Lower leg skin (tissue), 4 donors: ENCODE data around the gene SCRN2. TPM values are rescaled to one million over a fixed set of nuclear protein-coding genes. Genes with fewer than 3 reads are reported as not detected.
A peak's percentile ranks its signal among the peaks of the same experiment; 100 is the strongest.

Experiments used
- DNase-seq, 2 donors: peaks; one replicate each; pipeline ENCODE4 v3.0.0-alpha.2; 2019; ENCODE audit warnings: low spot score in 2 of 2
- H3K4me3 ChIP-seq: fragments of 200-600 bp; sonication (generic); 2 replicates; pipeline ENCODE4 v1.5.1; 2017; ENCODE audit warnings: mild to moderate bottlenecking, low read depth; ENCODE audit not compliant: poor library complexity, severe bottlenecking
- POLR2A ChIP-seq, 2 donors: fragments of 450-650 bp; IDR thresholded peaks; one replicate each; pipeline ENCODE4 v1.6.1; 2016 to 2017; ENCODE audit warnings: antibody characterized with exemption in 2 of 2, mild to moderate bottlenecking in 1 of 2, moderate library complexity in 1 of 2
- WGBS, 2 donors: methylation state at CpG; one replicate each; pipeline ENCODE4 v1.1.5; 2018; 5-methylcytosine and 5-hydroxymethylcytosine counted together
- intact Hi-C: fragments of 100-400 bp; cut with DNase I; formaldehyde crosslinking; loops from one replicate; pipeline ENCODE4 v1.15.0; 2023; ENCODE audit warnings: low total_unique reads
- total RNA-seq, 4 donors: library from RNA; depleted of rRNA; stranded (reverse); fragments of >200 nt; gene quantifications; one replicate each; pipeline ENCODE4 v1.1.0, GENCODE V29; 2016
- TF ChIP-seq, protein P1 (sequence below), 3 donors: fragments of 450-650 bp; IDR thresholded peaks; one replicate each; pipeline ENCODE4 v1.5.1; 2016; ENCODE audit warnings: antibody characterized with exemption in 3 of 3, mild to moderate bottlenecking in 3 of 3, moderate library complexity in 2 of 3

Gene SCRN2
- total RNA-seq, 4 donors from 2014 or later, result 23.1 to 37.9 (median 28.3) TPM

DNA sequence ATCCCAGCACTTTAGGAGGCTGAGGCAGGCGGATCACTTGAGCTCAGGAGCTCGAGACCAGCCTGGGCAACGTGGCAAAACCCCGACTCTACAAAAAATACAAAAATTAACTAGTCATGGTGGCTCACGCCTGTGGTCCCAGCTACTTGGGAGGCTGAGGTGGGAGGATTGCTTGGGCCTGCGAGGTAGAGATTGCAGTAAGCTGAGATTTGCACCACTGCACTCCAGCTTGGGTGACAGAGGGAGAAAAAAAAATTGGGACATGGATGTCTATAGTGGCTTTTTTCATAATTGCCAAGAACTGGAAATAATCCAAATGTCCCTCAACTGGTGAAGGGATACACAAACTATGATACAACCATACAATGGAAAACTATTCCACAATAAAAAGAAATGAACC is 48.1 kb downstream of the SCRN2 start:
- TF ChIP-seq POLR2A (IDR thresholded peaks at IDR 0.05), result no peak
- TF ChIP-seq, protein P1, sequence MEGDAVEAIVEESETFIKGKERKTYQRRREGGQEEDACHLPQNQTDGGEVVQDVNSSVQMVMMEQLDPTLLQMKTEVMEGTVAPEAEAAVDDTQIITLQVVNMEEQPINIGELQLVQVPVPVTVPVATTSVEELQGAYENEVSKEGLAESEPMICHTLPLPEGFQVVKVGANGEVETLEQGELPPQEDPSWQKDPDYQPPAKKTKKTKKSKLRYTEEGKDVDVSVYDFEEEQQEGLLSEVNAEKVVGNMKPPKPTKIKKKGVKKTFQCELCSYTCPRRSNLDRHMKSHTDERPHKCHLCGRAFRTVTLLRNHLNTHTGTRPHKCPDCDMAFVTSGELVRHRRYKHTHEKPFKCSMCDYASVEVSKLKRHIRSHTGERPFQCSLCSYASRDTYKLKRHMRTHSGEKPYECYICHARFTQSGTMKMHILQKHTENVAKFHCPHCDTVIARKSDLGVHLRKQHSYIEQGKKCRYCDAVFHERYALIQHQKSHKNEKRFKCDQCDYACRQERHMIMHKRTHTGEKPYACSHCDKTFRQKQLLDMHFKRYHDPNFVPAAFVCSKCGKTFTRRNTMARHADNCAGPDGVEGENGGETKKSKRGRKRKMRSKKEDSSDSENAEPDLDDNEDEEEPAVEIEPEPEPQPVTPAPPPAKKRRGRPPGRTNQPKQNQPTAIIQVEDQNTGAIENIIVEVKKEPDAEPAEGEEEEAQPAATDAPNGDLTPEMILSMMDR (IDR thresholded peaks at IDR 0.05), result no peak
- no peak overlapping the region for H3K4me3 ChIP-seq
- no peak for DNase-seq
- intact Hi-C loops, result no loop called here
- WGBS, 2 donors, result 65 to 74% methylated on average over 6 of the region's 6 CpGs

DNA sequence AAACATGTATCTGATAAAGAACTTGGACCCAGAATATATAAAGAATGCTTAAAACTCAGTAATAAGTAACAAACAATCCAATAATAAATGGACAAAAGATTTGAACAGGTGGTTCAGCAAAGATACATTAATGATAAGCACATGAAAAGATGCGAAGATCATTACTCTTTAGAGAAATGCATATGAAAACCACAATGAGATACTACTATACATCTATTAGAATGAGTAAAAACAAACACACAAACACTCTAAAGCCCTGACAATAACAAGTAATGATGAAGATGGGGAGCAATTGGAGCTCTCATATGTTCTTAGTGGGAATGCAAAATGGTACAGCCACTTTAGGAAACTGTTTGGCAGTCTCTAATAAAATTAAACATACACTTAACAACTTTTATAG is 48.6 kb downstream of the SCRN2 start:
- WGBS, 2 donors, result 70 to 73% methylated on average over 1 of the region's 1 CpG
- TF ChIP-seq POLR2A (IDR thresholded peaks at IDR 0.05), result no peak
- TF ChIP-seq, protein P1 (IDR thresholded peaks at IDR 0.05), result no peak
- H3K4me3 ChIP-seq, result no peak overlapping the region
- intact Hi-C loops, result no loop called here
- DNase-seq, result no peak

DNA sequence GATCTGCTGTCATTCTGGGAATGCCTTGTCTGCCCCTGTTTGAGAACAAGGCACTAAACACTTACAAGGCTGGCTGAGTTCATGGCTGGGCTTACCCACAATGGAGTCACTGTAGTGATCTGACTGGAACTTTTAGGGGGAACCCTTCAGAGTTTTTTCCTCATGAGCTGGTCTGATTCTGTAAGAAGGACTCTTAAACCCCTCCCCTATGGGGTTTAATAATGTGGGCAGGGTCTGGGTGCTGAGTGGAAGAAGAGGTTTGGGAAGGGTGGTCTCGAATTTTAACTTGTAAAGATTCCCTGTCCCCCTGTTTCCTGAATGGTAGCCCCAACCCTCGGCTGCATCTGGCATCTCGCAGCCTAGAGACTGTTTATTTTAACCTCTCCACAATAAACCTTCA is 50.0 kb downstream of the SCRN2 start:
- no peak overlapping the region for H3K4me3 ChIP-seq
- intact Hi-C loops, result no loop called here
- DNase-seq, result peak in 1 of 2 donors; percentile 42
- WGBS, 2 donors, result 33 to 42% methylated on average over 3 of the region's 3 CpGs
- TF ChIP-seq, protein P1 (IDR thresholded peaks at IDR 0.05), result no peak
- TF ChIP-seq POLR2A (IDR thresholded peaks at IDR 0.05), result no peak

DNA sequence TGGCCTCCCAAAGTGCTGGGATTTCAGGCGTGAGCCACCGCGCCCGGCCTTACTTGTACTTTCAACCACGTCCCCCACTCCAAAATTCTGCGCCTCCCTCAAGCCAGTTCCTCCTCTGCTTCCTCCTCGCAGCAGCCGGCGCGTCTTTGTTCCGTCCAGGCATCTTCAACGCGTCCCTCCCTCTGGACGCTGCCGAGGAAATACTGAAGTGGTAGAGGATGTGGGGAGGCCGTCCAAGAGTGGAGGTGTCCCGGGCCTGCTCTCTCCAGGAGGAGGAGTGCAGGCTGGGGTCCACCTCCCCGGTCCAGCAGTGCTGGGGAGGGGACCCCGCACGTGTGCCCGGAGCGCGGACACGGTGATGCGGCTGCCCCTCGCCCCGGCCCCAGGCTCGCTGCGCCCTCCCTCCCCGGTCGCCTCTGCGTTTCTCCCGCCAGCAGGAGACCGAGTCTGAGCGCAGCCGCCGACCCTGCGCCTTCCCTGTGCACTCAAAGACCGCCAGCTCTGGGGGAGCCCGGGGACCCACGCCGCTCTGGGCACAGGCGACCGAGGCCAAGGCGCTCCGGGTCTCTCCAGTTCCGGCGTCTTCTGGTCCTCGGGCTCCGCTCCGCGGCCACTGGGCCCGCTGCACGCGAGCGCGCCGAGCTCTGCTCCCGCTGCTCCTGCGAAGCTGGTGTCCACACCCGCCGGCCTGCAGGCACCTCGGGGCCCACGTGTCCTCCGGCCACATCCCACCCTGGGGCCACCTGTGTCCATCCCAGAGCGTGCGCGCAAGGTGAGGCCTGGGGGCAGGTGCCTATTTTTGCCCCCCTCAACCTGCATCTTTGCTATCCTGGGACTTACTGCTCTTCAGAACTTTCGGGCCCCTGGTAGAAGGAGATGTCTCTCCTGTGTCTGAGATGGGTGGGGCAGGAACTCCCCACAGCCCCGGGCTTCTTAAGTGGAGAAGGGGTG is 51.2 kb downstream of the SCRN2 start:
- WGBS, 2 donors, result 2 to 3% methylated on average over 31 to 36 of the region's 70 CpGs
- intact Hi-C loops, result no loop called here
- no peak overlapping the region for H3K4me3 ChIP-seq
- TF ChIP-seq POLR2A (IDR thresholded peaks at IDR 0.05), result no peak
- TF ChIP-seq, protein P1 (IDR thresholded peaks at IDR 0.05), result no peak
- peak in 1 of 2 donors; percentile 87 for DNase-seq

Other genes starting within 250 kb of the SCRN2 start
- gene KPNB1, start 191.4 kb downstream of the SCRN2 start, total RNA-seq, result 100 to 1,000 TPM; 114 to 189 (median 124) TPM
- gene TBKBP1, start 147.1 kb downstream of the SCRN2 start, total RNA-seq, result 10 to 100 TPM in 2 of 4 donors, 1 to 10 TPM in 2; 7.1 to 14.7 (median 9.3) TPM
- 1 to 10 TPM in 2 of 4 donors, under 1 TPM in 1, not detected in 1; 0.12 to 1.9 (median 1.2) TPM for gene TBX21, start 108.0 kb downstream of the SCRN2 start, total RNA-seq
- 1 to 10 TPM; 1.1 to 8.4 (median 1.8) TPM for gene OSBPL7, start 19.5 kb downstream of the SCRN2 start, total RNA-seq
- gene MRPL10, start 9.7 kb downstream of the SCRN2 start, total RNA-seq, result 10 to 100 TPM; 25.3 to 35.4 (median 30.2) TPM
- not detected for gene LRRC46, start 9.6 kb downstream of the SCRN2 start, total RNA-seq
- gene SP6, start 9.9 kb upstream of the SCRN2 start, total RNA-seq, result 10 to 100 TPM; 21.9 to 29.9 (median 24.7) TPM
- 10 to 100 TPM in 2 of 4 donors, 1 to 10 TPM in 2; 5.1 to 12.6 (median 8.1) TPM for gene SP2, start 55.0 kb upstream of the SCRN2 start, total RNA-seq
- 10 to 100 TPM; 20.2 to 36.8 (median 30.3) TPM for gene PNPO, start 100.3 kb upstream of the SCRN2 start, total RNA-seq
- gene PRR15L, start 116.6 kb upstream of the SCRN2 start, total RNA-seq, result 10 to 100 TPM in 3 of 4 donors, 1 to 10 TPM in 1; 9.9 to 45.1 (median 24.3) TPM
- 100 to 1,000 TPM in 3 of 4 donors, 10 to 100 TPM in 1; 95.8 to 115 (median 107) TPM for gene CDK5RAP3, start 129.8 kb upstream of the SCRN2 start, total RNA-seq
- gene COPZ2, start 196.5 kb upstream of the SCRN2 start, total RNA-seq, result 10 to 100 TPM in 3 of 4 donors, 1 to 10 TPM in 1; 9.1 to 16.9 (median 12.9) TPM
- 100 to 1,000 TPM in 3 of 4 donors, 10 to 100 TPM in 1; 97.2 to 158 (median 117) TPM for gene NFE2L1, start 207.1 kb upstream of the SCRN2 start, total RNA-seq